ENCODE data around the gene SYMPK.

SYMPK gene

DNA sequence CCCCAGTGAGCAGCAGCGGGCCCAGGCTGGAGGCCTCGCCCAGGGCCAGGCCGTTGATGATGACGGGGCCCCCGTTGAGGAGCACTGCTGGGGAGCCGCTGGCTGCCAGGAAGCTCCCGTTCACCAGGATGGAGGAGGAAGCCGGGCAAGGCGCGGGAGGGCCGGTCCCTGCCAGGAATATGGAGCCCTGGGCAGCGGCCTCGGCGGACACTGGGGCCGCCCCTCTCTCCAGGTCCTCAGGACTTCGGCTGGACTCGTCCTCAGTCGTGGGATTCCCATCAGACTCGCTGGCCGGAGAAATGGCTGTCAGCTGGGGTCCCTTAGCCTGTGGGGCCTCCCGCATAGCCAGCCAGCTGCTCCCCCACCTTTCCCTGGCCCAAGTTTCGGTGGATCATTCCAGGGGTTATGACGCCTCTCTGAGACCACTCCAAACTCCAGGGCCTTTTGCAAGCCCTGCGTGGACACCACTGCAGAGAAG, 96.0 kb downstream of the SYMPK start:
- no peak for TF ChIP-seq CTCF (IDR thresholded peaks at IDR 0.05)

DNA sequence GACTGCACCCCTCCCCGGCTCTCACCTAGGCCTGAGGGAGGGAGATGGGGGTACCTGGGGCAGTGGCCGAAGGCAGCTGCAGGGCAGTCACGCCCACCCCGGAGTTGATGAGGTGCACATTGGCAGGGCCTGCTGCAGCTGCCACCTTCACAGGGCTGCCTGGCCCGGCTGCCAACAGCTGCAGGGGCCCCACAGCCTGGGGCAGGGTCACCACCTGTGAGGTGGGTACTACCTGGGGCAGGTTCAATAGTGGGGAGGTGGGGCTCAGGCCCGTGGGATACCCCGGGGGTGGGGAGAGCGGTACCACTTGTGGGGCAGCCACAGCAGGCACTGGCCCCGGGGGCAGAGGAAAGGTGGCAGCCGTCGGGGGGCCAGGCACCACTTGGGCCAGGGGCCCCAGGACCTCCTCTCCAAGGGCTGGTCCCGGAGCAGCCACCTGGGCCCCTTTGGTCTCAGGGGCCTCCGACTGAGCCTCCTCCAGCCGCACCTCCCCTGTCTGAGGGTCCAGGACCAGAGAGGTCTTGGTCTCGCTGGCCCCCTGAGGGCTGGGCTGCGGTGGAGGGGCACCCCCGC, 96.6 kb downstream of the SYMPK start:
- TF ChIP-seq CTCF (IDR thresholded peaks at IDR 0.05), result no peak

GRCh38 chr19:45765702-45766295, 97.1 kb downstream of the SYMPK start:
- TF ChIP-seq CTCF (IDR thresholded peaks at IDR 0.05), result no peak
